Memory B cell (primary cell): ENCODE results near the gene UBE2D2.
"Not testable (repeated sequence)": the region's sequence is repeated elsewhere in the genome, so short reads cannot be mapped to it uniquely, and the experiment has no call there.

Experiments used
- ATAC-seq: fragments of 150-1000 bp; cut with Tn5 transposase; 2 replicates; pipeline ENCODE4 v1.10.0; 2021; ENCODE audit warnings: low read depth, mild to moderate bottlenecking, moderate library complexity
- DNase-seq, 2 donors: peaks; one replicate each; pipeline ENCODE4 v3.0.0; 2022; ENCODE audit warnings: low spot score in 2 of 2
- H3K27ac Mint-ChIP-seq: one replicate; pipeline ENCODE4 v1.8.0; 2022; ENCODE audit warnings: mild to moderate bottlenecking, moderate library complexity, mixed read lengths
- H3K27me3 Mint-ChIP-seq: one replicate; pipeline ENCODE4 v1.8.0; 2022; ENCODE audit warnings: mixed read lengths
- H3K36me3 Mint-ChIP-seq: one replicate; pipeline ENCODE4 v1.8.0; 2022; ENCODE audit warnings: mild to moderate bottlenecking, mixed read lengths
- H3K4me1 Mint-ChIP-seq: one replicate; pipeline ENCODE4 v1.8.0; 2022; ENCODE audit warnings: mixed read lengths
- H3K4me3 Mint-ChIP-seq: one replicate; pipeline ENCODE4 v1.8.0; 2022; ENCODE audit warnings: mild to moderate bottlenecking, moderate library complexity, mixed read lengths
- H3K9me3 Mint-ChIP-seq: one replicate; pipeline ENCODE4 v1.8.0; 2022; ENCODE audit warnings: mixed read lengths

Gene UBE2D2

GRCh38 chr5:139625398-139625797 is 64.3 kb downstream of the UBE2D2 start:
- not testable (repeated sequence) for H3K27me3 Mint-ChIP-seq, H3K27ac Mint-ChIP-seq, H3K9me3 Mint-ChIP-seq, ATAC-seq, DNase-seq, H3K4me1 Mint-ChIP-seq, H3K4me3 Mint-ChIP-seq
- H3K36me3 Mint-ChIP-seq, result peaks cover 20% of the 10 kb centered on the region

GRCh38 chr5:139630855-139631254 is 69.7 kb downstream of the UBE2D2 start:
- ATAC-seq (no peak), DNase-seq (no peak)
- peak overlapping the region; percentile 11 for H3K27ac Mint-ChIP-seq
- peaks cover 13% of the 10 kb centered on the region for H3K36me3 Mint-ChIP-seq
- no peaks in the 10 kb centered on the region for H3K9me3 Mint-ChIP-seq
- no peak overlapping the region for H3K4me3 Mint-ChIP-seq
- H3K27me3 Mint-ChIP-seq, result no peaks in the 10 kb centered on the region
- H3K4me1 Mint-ChIP-seq, result peaks cover 26% of the 10 kb centered on the region

GRCh38 chr5:139631520-139632165 is 70.5 kb downstream of the UBE2D2 start:
- peaks cover 13% of the 10 kb centered on the region for H3K36me3 Mint-ChIP-seq
- H3K9me3 Mint-ChIP-seq, result no peaks in the 10 kb centered on the region
- DNase-seq (no peak), ATAC-seq (no peak)
- H3K27ac Mint-ChIP-seq, result no peak overlapping the region
- peaks cover 33% of the 10 kb centered on the region for H3K4me1 Mint-ChIP-seq
- H3K27me3 Mint-ChIP-seq, result no peaks in the 10 kb centered on the region
- no peak overlapping the region for H3K4me3 Mint-ChIP-seq

DNA sequence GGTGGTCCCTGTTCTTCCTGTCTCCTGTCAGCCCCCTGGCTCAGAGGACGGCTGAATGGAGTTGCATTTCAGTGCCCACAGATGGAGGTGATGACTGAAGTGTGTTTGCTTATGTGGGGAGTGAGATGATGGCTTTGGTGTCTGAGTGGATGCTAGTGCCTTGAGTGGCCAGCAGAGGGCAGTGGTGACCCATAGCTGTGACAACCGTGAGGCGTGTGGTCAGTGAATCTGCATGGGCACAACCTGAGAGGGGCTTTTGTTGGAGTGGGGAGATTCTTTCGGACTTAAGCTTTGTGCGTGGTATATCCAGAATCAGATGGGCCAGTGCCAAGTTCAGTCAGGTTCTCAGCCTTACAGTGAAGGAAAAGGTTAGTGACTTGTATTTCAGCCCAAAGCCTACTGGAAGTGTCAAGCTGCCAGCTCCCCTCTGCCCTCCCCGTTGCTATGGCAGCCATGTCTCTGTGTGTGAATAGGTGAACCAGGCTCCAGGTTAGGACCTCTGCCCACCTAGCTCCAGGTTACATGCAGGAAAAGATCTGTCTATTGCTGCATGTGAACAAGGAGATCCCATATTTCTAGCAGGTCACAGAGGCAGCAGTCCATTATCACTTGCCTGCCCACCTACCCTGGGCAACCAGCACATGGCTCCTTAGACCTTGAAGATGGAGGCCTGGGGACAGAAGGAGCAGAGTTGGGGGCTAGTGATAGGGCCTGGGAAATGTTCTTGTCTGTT is 72.3 kb downstream of the UBE2D2 start:
- H3K4me1 Mint-ChIP-seq, result peaks cover 42% of the 10 kb centered on the region

GRCh38 chr5:139634028-139634325 is 72.8 kb downstream of the UBE2D2 start:
- DNase-seq (no peak), ATAC-seq (no peak)
- no peak overlapping the region for H3K4me3 Mint-ChIP-seq
- H3K9me3 Mint-ChIP-seq, result no peaks in the 10 kb centered on the region
- peaks cover 47% of the 10 kb centered on the region for H3K4me1 Mint-ChIP-seq
- H3K27ac Mint-ChIP-seq, result peak overlapping the region; percentile 20
- no peaks in the 10 kb centered on the region for H3K27me3 Mint-ChIP-seq
- no peaks in the 10 kb centered on the region for H3K36me3 Mint-ChIP-seq

More for the DNA sequence above, 72.3 kb downstream of the UBE2D2 start:
- no peak overlapping the region for H3K4me3 Mint-ChIP-seq
- ATAC-seq (peak; percentile 6), DNase-seq (peak; percentile 68 to 73)
- peaks cover 1% of the 10 kb centered on the region for H3K36me3 Mint-ChIP-seq
- H3K9me3 Mint-ChIP-seq, result no peaks in the 10 kb centered on the region
- H3K27me3 Mint-ChIP-seq, result no peaks in the 10 kb centered on the region
- H3K27ac Mint-ChIP-seq, result peak overlapping the region; percentile 20

GRCh38 chr5:139634541-139634940 is 73.4 kb downstream of the UBE2D2 start:
- Mint-ChIP-seq H3K27ac (peak overlapping the region; percentile 97), H3K36me3 (no peaks in the 10 kb centered on the region), H3K4me3 (no peak overlapping the region), H3K9me3 (no peaks in the 10 kb centered on the region), H3K27me3 (no peaks in the 10 kb centered on the region), H3K4me1 (peaks cover 53% of the 10 kb centered on the region)
- ATAC-seq (no peak), DNase-seq (no peak)

- peak overlapping the region; percentile 97 for H3K27ac Mint-ChIP-seq
- no peaks in the 10 kb centered on the region for H3K36me3 Mint-ChIP-seq
- H3K4me1 Mint-ChIP-seq, result peaks cover 59% of the 10 kb centered on the region
- H3K27me3 Mint-ChIP-seq, result no peaks in the 10 kb centered on the region
- DNase-seq, result no peak
- no peaks in the 10 kb centered on the region for H3K9me3 Mint-ChIP-seq
- peak overlapping the region; percentile 61 for H3K4me3 Mint-ChIP-seq
- ATAC-seq, result no peak
Measured at GRCh38 chr5:139635191-139635590, 74.1 kb downstream of the UBE2D2 start.

GRCh38 chr5:139635606-139636206 is 74.6 kb downstream of the UBE2D2 start:
- no peaks in the 10 kb centered on the region for H3K27me3 Mint-ChIP-seq
- DNase-seq (peak in 1 of 2 donors; percentile 52), ATAC-seq (peak; percentile 9)

GRCh38 chr5:139636207-139636792 is 75.2 kb downstream of the UBE2D2 start:
- peaks cover 62% of the 10 kb centered on the region for H3K4me1 Mint-ChIP-seq
- DNase-seq (peak; percentile 75 to 91), ATAC-seq (peak; percentile 79)
- peak overlapping the region; percentile 97 for H3K27ac Mint-ChIP-seq
- H3K36me3 Mint-ChIP-seq, result no peaks in the 10 kb centered on the region
- H3K4me3 Mint-ChIP-seq, result peak overlapping the region; percentile 94
- no peaks in the 10 kb centered on the region for H3K27me3 Mint-ChIP-seq
- no peaks in the 10 kb centered on the region for H3K9me3 Mint-ChIP-seq

More at GRCh38 chr5:139635606-139636206, 74.6 kb downstream of the UBE2D2 start:
- Mint-ChIP-seq H3K27ac (peak overlapping the region; percentile 97), H3K36me3 (no peaks in the 10 kb centered on the region), H3K9me3 (no peaks in the 10 kb centered on the region), H3K4me3 (peak overlapping the region; percentile 94), H3K4me1 (peaks cover 62% of the 10 kb centered on the region)

GRCh38 chr5:139636975-139637408 is 75.9 kb downstream of the UBE2D2 start:
- Mint-ChIP-seq H3K4me3 (peak overlapping the region; percentile 94), H3K9me3 (no peaks in the 10 kb centered on the region), H3K36me3 (no peaks in the 10 kb centered on the region), H3K27me3 (no peaks in the 10 kb centered on the region), H3K4me1 (peaks cover 66% of the 10 kb centered on the region), H3K27ac (peak overlapping the region; percentile 97)
- peak in 1 of 2 donors; percentile 46 for DNase-seq
- no peak for ATAC-seq

GRCh38 chr5:139637438-139638089 is 76.4 kb downstream of the UBE2D2 start:
- peak overlapping the region; percentile 97 for H3K27ac Mint-ChIP-seq
- H3K36me3 Mint-ChIP-seq, result no peaks in the 10 kb centered on the region
- peaks cover 67% of the 10 kb centered on the region for H3K4me1 Mint-ChIP-seq
- DNase-seq, result peak; percentile 71 to 79
- no peaks in the 10 kb centered on the region for H3K27me3 Mint-ChIP-seq
- no peaks in the 10 kb centered on the region for H3K9me3 Mint-ChIP-seq
- peak; percentile 35 for ATAC-seq
- H3K4me3 Mint-ChIP-seq, result peak overlapping the region; percentile 94

DNA sequence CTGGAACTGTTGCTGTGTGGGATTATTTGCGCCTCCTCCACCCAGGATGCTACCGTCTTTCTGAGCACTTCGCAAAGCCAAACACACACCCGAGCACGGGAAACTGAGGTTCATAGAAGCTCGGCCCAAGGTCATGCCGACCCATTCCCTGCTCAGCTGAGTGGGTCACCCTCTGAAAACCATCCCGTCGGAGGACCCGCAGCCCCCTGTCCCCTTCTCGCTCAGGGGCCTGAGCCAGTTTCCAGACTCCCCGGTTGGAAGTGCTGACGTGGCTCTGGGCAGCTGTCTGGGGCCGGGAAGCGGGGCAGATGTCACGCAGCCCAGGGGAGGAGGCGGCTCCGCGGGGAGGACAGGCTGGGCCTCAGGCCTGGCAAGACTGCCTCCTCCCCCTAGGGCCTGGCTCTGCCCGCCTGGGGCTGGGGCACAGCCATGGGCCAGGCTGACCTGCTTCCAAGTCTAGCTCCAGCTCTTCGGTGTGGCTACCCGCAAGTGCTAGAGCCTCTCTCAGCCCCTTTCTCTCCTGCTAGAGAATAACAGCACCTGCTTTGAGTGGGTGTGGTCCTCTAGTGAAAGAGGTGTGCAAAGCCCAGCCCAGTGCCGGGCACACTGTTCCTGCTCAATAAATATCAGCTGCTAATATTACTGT is 77.1 kb downstream of the UBE2D2 start:
- Mint-ChIP-seq H3K36me3 (no peaks in the 10 kb centered on the region), H3K4me3 (peak overlapping the region; percentile 94), H3K27ac (peak overlapping the region; percentile 97), H3K4me1 (peaks cover 65% of the 10 kb centered on the region), H3K27me3 (no peaks in the 10 kb centered on the region), H3K9me3 (no peaks in the 10 kb centered on the region)
- DNase-seq (peak; percentile 59), ATAC-seq (peak; percentile 42)
